NCI-H2107 (cell line): ENCODE results near the gene PRR33.

Experiments
- DNase-seq: peaks from one replicate; lab custom pipeline; 2025; lab: John Stamatoyannopoulos, UW

The PRR33 gene

GRCh38 chr11:1927848-1928469 is 36.3 kb upstream of the PRR33 start:
- DNase-seq: no peak

- no peak for DNase-seq
Observed at GRCh38 chr11:1927026-1927847, 35.5 kb upstream of the PRR33 start.

GRCh38 chr11:1926156-1927025 is 34.7 kb upstream of the PRR33 start:
- DNase-seq: no peak

GRCh38 chr11:1925373-1926155 is 33.9 kb upstream of the PRR33 start:
- no peak for DNase-seq

DNA sequence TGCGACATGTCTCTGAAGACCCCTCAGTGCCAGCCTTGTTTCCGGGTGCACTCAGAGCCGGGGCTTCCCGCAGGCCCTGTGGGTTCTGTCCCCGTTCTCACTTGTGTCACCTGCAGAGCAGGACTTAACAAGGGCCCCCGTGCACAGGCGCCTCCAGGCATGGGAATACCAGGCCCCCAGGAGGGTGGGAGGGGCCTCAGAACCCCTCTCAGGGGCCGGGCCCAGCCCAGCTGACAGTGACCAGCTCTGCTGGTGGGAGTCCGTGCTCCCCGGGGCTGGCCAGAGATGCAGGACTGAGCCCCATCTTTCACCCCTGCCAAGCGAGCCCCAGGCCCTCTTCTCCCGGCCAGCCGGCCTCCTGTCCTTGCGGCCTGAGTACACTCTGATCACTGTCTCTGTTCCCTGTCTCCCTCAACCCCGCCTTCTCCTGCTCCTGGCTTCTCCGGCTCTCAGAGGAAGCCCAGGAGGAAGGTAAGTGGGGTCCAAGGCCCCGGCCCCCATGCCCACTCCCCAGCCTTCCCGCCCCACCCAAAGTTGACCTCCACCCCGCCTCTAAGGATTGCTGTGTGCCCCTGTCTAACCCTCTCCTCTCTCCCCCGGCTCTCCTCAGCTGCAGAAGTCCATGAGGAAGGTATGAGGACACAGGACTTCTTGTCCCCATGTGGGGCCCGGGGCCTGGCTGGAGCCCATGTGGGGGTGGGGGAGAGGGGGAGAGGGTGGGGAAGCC is 33.1 kb upstream of the PRR33 start:
- no peak for DNase-seq

- DNase-seq: no peak
Observed at GRCh38 chr11:1924181-1924580, 32.5 kb upstream of the PRR33 start.

GRCh38 chr11:1923201-1923956 is 31.7 kb upstream of the PRR33 start:
- DNase-seq: no peak

DNA sequence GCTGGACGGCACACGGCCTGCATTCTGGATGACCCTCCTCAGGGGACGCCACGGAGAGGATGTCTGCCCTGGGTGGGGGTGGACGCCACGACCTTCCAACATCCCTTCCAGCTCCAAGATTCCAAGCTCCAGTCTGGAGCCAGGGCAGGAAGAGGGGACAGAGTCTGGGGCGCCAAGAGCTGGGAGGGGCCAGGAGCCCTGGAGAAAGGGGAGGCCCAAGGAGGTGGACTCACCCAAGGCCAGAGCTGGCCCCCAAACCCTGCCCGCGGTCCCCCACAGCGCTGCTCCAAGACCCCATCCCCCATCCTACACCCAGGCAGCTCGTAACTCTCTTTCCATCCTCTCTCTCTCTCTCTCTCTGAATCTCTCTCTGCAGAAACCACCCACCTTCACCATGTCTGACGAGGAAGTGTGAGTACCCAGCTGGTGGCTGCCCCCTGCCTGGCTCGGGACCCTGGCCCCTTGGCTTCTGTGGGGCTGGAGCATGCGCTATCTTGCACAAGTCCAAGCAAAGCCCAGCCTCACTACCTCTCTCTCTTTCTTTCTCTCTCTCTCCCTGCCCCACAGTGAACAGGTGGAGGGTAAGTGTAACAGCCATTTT is 30.9 kb upstream of the PRR33 start:
- DNase-seq: no peak

- no peak for DNase-seq
Observed at GRCh38 chr11:1921574-1922141, 30.0 kb upstream of the PRR33 start.

- no peak for DNase-seq
Observed at GRCh38 chr11:1920909-1921573, 29.3 kb upstream of the PRR33 start.

- no peak for DNase-seq
Observed at GRCh38 chr11:1920128-1920908, 28.6 kb upstream of the PRR33 start.

DNA sequence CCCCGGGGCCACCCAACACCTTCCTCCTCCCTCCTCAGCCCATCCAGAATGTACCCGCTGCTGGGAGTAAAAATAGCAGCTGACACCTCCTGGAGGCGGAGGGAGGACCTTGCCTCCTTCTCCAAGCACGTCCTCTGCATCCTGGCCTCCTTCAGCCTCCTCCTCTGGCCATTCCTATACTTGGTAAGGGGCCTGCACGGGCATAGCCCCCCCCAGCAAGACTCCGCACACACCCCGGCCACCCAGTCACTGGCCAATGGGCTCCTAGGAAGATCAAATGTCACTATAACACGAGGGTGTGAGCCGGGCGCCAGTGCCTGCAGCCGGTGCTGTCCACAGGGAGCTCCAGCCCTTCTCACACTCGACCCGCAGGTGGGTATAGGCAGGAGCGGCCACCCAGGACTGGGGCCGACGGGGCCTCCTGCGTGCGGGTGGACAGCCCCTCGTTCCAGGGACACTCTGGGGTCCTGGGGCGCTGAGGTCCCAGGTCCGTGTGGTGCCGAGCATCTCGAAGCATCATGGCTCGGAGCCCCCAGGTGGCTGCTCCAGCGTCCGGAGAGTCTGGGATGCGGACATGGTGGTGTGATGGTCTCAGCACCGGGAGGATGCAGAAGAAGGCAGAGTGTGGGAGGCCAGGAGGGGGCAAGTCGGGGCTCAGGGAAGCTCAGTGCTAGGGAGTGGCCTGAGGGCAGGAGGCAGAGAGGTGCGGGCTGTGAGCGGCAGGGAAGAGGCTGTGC is 27.9 kb upstream of the PRR33 start, which contains the start of gene TNNT3:
TSS of gene TNNT3 (plus strand) at position 313 of the 737 bp plus-strand sequence. CDS start 3,172 bp downstream, outside the sequence.
- DNase-seq: no peak

GRCh38 chr11:1918436-1919315 is 27.0 kb upstream of the PRR33 start:
- no peak for DNase-seq

DNA sequence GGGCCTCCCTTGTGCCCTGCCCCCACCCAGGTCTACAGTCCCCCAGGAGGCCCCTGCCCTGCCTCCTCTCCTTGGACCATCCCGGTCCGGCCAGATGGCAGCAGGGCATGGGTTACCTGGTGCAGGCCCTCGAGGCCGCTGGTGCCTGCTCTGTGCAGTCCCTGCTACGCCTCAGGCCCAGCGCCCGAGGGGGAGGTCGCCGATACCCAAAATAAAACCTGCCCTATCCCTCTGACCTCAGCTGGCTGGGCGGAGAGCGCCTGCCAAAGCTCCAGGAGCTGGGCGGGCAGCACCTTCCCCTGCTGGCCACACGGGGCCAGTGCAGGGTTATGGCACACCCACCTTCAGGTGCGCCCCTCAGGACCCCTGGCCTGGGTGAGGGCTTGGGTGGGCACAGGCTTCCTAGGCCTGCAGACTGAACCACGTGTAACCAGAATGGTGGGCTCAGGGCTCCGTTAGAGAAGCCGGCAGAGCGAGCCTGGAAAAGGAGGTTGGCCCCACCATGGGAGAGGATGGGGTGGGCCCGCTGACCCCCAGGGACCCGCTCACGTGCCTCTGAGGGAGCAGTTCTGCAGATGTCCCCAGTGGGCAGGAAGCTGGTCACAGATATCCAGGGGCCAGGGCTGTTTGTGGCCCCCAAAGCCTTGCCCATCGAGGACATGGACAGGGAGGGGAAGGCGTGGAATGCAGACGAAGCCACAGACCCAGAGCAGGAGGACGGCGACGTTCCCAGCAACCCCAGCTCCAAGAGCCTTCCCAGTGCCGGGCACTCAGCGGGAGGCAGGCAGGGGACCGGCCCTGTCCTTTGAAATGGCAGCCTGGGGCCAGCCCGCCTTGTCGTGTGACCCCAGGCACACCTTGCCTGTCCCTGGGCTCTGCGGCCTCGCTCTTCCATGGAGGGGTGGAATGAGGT is 26.1 kb upstream of the PRR33 start:
- DNase-seq: no peak

GRCh38 chr11:1916986-1917522 is 25.4 kb upstream of the PRR33 start:
- no peak for DNase-seq
